ENCODE measurements around the gene C1QTNF9. TPM values are rescaled to one million over a fixed set of nuclear protein-coding genes. Genes with fewer than 3 reads are reported as not detected.
"Not testable (repeated sequence)": the region's sequence is repeated elsewhere in the genome, so short reads cannot be mapped to it uniquely, and the experiment has no call there.

Gene C1QTNF9
- total RNA-seq, 1 experiment from 2014 or later, result not detected

GRCh38 chr13:24319641-24320040 lies 10.3 kb downstream of the C1QTNF9 start:
- H3K4me1 Mint-ChIP-seq (ENCODE audit: insufficient read depth, unreplicated experiment); POLR2A ChIA-PET; H3K4me3 Mint-ChIP-seq (ENCODE audit: unreplicated experiment); H3K36me3 Mint-ChIP-seq (ENCODE audit: insufficient read depth, unreplicated experiment); DNase-seq (ENCODE audit: unreplicated experiment); BruUV-seq (replicated peaks); H3K27ac Mint-ChIP-seq (ENCODE audit: low read depth, unreplicated experiment); H3K9me3 Mint-ChIP-seq (ENCODE audit: unreplicated experiment): not testable (repeated sequence)
- intact Hi-C loops (cut with micrococcal nuclease), result loop anchor here (10.0 kb wide), 1 partner anchor 235 kb away; no protein-coding TSS in a partner anchor
- CTCF ChIA-PET, result interaction anchor here (0.6 to 0.7 kb wide), 2 partner anchors 10 to 332 kb away, joined by 3 to 4 read pairs; partner anchors contain the start of gene C1QTNF9
- H3K27me3 Mint-ChIP-seq (ENCODE audit: insufficient read depth, unreplicated experiment), result peaks cover 21% of the 10 kb centered on the region

GRCh38 chr13:24321416-24321815 lies 12.0 kb downstream of the C1QTNF9 start:
- H3K4me1 Mint-ChIP-seq (ENCODE audit: insufficient read depth, unreplicated experiment); H3K9me3 Mint-ChIP-seq (ENCODE audit: unreplicated experiment); DNase-seq (ENCODE audit: unreplicated experiment); H3K27ac Mint-ChIP-seq (ENCODE audit: low read depth, unreplicated experiment); H3K4me3 Mint-ChIP-seq (ENCODE audit: unreplicated experiment); POLR2A ChIA-PET; H3K36me3 Mint-ChIP-seq (ENCODE audit: insufficient read depth, unreplicated experiment); H3K27me3 Mint-ChIP-seq (ENCODE audit: insufficient read depth, unreplicated experiment); BruUV-seq (replicated peaks): not testable (repeated sequence)
- intact Hi-C loops (cut with micrococcal nuclease), result loop anchor here (10.0 kb wide), 1 partner anchor 233 kb away; no protein-coding TSS in a partner anchor
- CTCF ChIA-PET, result interaction anchor here (1.0 kb wide), 1 partner anchor 15 kb away, joined by 6 read pairs; no protein-coding TSS in a partner anchor

GRCh38 chr13:24322470-24322869 lies 13.1 kb downstream of the C1QTNF9 start:
- H3K9me3 Mint-ChIP-seq (ENCODE audit: unreplicated experiment); H3K36me3 Mint-ChIP-seq (ENCODE audit: insufficient read depth, unreplicated experiment); BruUV-seq (replicated peaks); POLR2A ChIA-PET; H3K4me3 Mint-ChIP-seq (ENCODE audit: unreplicated experiment); H3K27me3 Mint-ChIP-seq (ENCODE audit: insufficient read depth, unreplicated experiment); H3K4me1 Mint-ChIP-seq (ENCODE audit: insufficient read depth, unreplicated experiment); H3K27ac Mint-ChIP-seq (ENCODE audit: low read depth, unreplicated experiment): not testable (repeated sequence)
- DNase-seq (ENCODE audit: unreplicated experiment), result peak; percentile 0
- intact Hi-C loops (cut with micrococcal nuclease), result loop anchor here (10.0 kb wide), 1 partner anchor 232 kb away; no protein-coding TSS in a partner anchor
- CTCF ChIA-PET, result interaction anchor here (0.6 to 1.0 kb wide), 4 partner anchors 16 to 236 kb away, joined by 3 to 6 read pairs (median 3); no protein-coding TSS in a partner anchor

- no peak for DNase-seq (ENCODE audit: unreplicated experiment)
- Mint-ChIP-seq H3K4me3 (ENCODE audit: unreplicated experiment) (no peak overlapping the region), H3K4me1 (ENCODE audit: insufficient read depth, unreplicated experiment) (no peaks in the 10 kb centered on the region), H3K36me3 (ENCODE audit: insufficient read depth, unreplicated experiment) (no peaks in the 10 kb centered on the region), H3K9me3 (ENCODE audit: unreplicated experiment) (no peaks in the 10 kb centered on the region), H3K27ac (ENCODE audit: low read depth, unreplicated experiment) (no peak overlapping the region), H3K27me3 (ENCODE audit: insufficient read depth, unreplicated experiment) (no peaks in the 10 kb centered on the region)
- CTCF ChIA-PET, result interaction anchor here (0.8 kb wide), 1 partner anchor 235 kb away, joined by 3 read pairs; no protein-coding TSS in a partner anchor
- intact Hi-C loops (cut with micrococcal nuclease), result loop anchor here (10.0 kb wide), 1 partner anchor 232 kb away; no protein-coding TSS in a partner anchor
- POLR2A ChIA-PET, result interaction anchor here (0.6 kb wide), 1 partner anchor 616 kb away, joined by 3 read pairs; no protein-coding TSS in a partner anchor
- BruUV-seq (replicated peaks), result no TSS peak
- no peak for TF ChIP-seq CTCF (IDR thresholded peaks at IDR 0.05; ENCODE audit: unreplicated experiment)
These were observed 13.8 kb downstream of the C1QTNF9 start for GRCh38 chr13:24323036-24323738.

GRCh38 chr13:24323739-24324075 lies 14.3 kb downstream of the C1QTNF9 start:
- DNase-seq (ENCODE audit: unreplicated experiment), result no peak
- intact Hi-C loops (cut with micrococcal nuclease), result loop anchor here (10.0 kb wide), 1 partner anchor 231 kb away; no protein-coding TSS in a partner anchor
- POLR2A ChIA-PET, result no interaction called here

GRCh38 chr13:24327598-24327997 lies 18.2 kb downstream of the C1QTNF9 start:
- POLR2A ChIA-PET; H3K27me3 Mint-ChIP-seq (ENCODE audit: insufficient read depth, unreplicated experiment); H3K36me3 Mint-ChIP-seq (ENCODE audit: insufficient read depth, unreplicated experiment); H3K4me3 Mint-ChIP-seq (ENCODE audit: unreplicated experiment); DNase-seq (ENCODE audit: unreplicated experiment); BruUV-seq (replicated peaks); CTCF ChIA-PET; H3K4me1 Mint-ChIP-seq (ENCODE audit: insufficient read depth, unreplicated experiment); H3K27ac Mint-ChIP-seq (ENCODE audit: low read depth, unreplicated experiment); H3K9me3 Mint-ChIP-seq (ENCODE audit: unreplicated experiment): not testable (repeated sequence)
- intact Hi-C loops (cut with micrococcal nuclease), result loop anchor here (10.0 kb wide), 1 partner anchor 227 kb away; no protein-coding TSS in a partner anchor

More at GRCh38 chr13:24323739-24324075, 14.3 kb downstream of the C1QTNF9 start:
- Mint-ChIP-seq H3K27me3 (ENCODE audit: insufficient read depth, unreplicated experiment) (no peaks in the 10 kb centered on the region), H3K36me3 (ENCODE audit: insufficient read depth, unreplicated experiment) (no peaks in the 10 kb centered on the region), H3K27ac (ENCODE audit: low read depth, unreplicated experiment) (no peak overlapping the region), H3K4me1 (ENCODE audit: insufficient read depth, unreplicated experiment) (no peaks in the 10 kb centered on the region), H3K4me3 (ENCODE audit: unreplicated experiment) (no peak overlapping the region), H3K9me3 (ENCODE audit: unreplicated experiment) (no peaks in the 10 kb centered on the region)
- TF ChIP-seq CTCF (IDR thresholded peaks at IDR 0.05; ENCODE audit: unreplicated experiment), result no peak
- BruUV-seq (replicated peaks), result no TSS peak
- CTCF ChIA-PET, result no interaction called here

Measured in MCF 10A (cell line).